Measurements from ENCODE around the gene SLC4A2. TPM values are rescaled to one million over a fixed set of nuclear protein-coding genes. Genes with fewer than 3 reads are reported as not detected.

Gene SLC4A2
- total RNA-seq, 2 experiments from 2014 or later = 64.2 to 86.0 TPM

DNA sequence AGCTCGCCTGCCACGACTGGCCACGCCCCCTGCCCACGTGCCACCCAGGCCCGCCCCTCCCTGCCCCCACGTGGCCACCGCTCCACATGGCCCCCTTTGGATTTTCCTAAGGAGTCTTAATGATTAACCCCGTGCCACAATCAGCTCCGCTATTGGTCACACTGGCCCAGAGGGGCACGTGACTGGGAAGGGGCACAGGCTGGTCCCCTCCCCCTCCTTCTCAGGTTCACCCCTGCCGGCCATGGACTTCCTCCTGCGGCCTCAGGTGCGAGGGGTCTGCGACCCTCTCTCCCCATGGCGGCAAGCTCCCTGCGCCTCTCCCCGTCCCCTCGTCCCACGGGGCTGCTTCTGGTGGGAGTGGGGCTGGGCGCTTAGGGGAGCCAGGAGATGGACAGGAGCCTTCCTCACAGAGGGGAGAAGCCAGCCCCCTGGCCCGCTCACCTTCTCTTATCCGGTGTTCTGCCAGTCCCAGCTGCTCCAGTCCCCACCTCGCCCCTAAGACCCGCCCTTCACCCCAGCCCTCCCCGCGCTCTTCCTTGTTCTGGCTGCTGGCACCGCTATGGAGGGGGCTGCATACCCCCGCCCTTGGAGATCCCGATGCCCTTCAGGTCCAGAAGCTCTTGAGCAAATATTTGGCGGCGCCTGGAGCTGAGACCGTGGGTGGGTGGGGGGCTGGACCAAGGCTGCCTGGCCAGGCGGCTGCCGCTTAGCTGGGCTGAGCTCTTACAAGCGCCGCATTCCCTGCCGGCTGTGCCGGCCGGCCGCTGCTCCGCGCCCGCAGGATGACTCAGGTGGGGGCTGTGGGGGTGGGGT is 3.2 kb downstream of the SLC4A2 start:
- peaks cover 14% of the 10 kb centered on the region; the same call in 1 of the 2 replicates for H3K79me2 ChIP-seq (ENCODE audit: insufficient read depth, low read depth, low read length)

DNA sequence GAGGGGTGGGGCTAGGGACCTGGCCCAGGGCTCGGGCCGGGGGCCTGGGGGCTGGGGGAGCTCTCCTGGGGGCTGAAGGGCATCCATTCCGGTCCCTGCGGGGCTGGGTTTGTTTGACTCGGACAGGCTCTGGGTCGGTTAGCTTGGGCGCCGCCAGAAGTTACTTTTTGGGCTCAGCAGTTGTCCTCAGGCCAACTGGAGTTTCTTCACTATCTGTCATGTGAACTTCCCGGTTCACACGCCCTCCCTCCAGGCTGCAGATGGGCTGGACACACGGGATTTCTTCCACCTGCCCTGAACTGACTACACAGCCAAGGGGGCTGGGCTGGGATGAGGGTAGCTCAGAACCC is 3.8 kb downstream of the SLC4A2 start:
- no TSS peak for BruUV-seq (replicated peaks)
- Histone ChIP-seq H3K4me1 (ENCODE audit: insufficient read depth, low read length, poor library complexity, severe bottlenecking) (peaks cover 26% of the 10 kb centered on the region), H3K27ac (ENCODE audit: low read depth, low read length, poor library complexity, severe bottlenecking) (no peak overlapping the region), H3K4me2 (ENCODE audit: low read length) (no peak overlapping the region), H3K9me2 (ENCODE audit: insufficient read depth, low read length) (no peaks in the 10 kb centered on the region), H2AFZ (ENCODE audit: low read length) (no peak overlapping the region), H3K36me3 (ENCODE audit: insufficient read depth, low read length) (peaks cover 39% of the 10 kb centered on the region), H3K79me2 (ENCODE audit: insufficient read depth, low read depth, low read length) (peaks cover 14% of the 10 kb centered on the region; the same call in 1 of the 2 replicates), H4K20me1 (ENCODE audit: insufficient read depth, low read length) (no peaks in the 10 kb centered on the region), H3K4me3 (ENCODE audit: low read depth, low read length, poor library complexity, severe bottlenecking) (no peak overlapping the region), H3K9me3 (ENCODE audit: low read length) (no peaks in the 10 kb centered on the region)
- ChIA-PET POLR2A (no interaction called here), CTCF (ENCODE audit: unreplicated experiment) (no interaction called here)
- intact Hi-C loops (cut with micrococcal nuclease; ENCODE audit: unreplicated experiment) = no loop called here
- DNase-seq (ENCODE audit: low spot score) = no peak
- TF ChIP-seq EZH2phosphoT487 (IDR thresholded peaks at IDR 0.05; ENCODE audit: borderline replicate concordance, low read depth, low read length) = no peak
- TF ChIP-seq, protein P1, sequence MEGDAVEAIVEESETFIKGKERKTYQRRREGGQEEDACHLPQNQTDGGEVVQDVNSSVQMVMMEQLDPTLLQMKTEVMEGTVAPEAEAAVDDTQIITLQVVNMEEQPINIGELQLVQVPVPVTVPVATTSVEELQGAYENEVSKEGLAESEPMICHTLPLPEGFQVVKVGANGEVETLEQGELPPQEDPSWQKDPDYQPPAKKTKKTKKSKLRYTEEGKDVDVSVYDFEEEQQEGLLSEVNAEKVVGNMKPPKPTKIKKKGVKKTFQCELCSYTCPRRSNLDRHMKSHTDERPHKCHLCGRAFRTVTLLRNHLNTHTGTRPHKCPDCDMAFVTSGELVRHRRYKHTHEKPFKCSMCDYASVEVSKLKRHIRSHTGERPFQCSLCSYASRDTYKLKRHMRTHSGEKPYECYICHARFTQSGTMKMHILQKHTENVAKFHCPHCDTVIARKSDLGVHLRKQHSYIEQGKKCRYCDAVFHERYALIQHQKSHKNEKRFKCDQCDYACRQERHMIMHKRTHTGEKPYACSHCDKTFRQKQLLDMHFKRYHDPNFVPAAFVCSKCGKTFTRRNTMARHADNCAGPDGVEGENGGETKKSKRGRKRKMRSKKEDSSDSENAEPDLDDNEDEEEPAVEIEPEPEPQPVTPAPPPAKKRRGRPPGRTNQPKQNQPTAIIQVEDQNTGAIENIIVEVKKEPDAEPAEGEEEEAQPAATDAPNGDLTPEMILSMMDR (conservative IDR thresholded peaks at IDR 0.05; ENCODE audit: low read length) = no peak

More for the DNA sequence above, 3.2 kb downstream of the SLC4A2 start:
- Histone ChIP-seq H2AFZ (ENCODE audit: low read length) (no peak overlapping the region), H3K4me3 (ENCODE audit: low read depth, low read length, poor library complexity, severe bottlenecking) (no peak overlapping the region), H3K9me2 (ENCODE audit: insufficient read depth, low read length) (no peaks in the 10 kb centered on the region), H3K27ac (ENCODE audit: low read depth, low read length, poor library complexity, severe bottlenecking) (no peak overlapping the region), H3K36me3 (ENCODE audit: insufficient read depth, low read length) (peaks cover 33% of the 10 kb centered on the region), H3K9me3 (ENCODE audit: low read length) (no peaks in the 10 kb centered on the region), H3K4me2 (ENCODE audit: low read length) (no peak overlapping the region), H3K4me1 (ENCODE audit: insufficient read depth, low read length, poor library complexity, severe bottlenecking) (peaks cover 26% of the 10 kb centered on the region), H4K20me1 (ENCODE audit: insufficient read depth, low read length) (no peaks in the 10 kb centered on the region)
- TF ChIP-seq, protein P1 (conservative IDR thresholded peaks at IDR 0.05; ENCODE audit: low read length) = no peak
- no peak for TF ChIP-seq EZH2phosphoT487 (IDR thresholded peaks at IDR 0.05; ENCODE audit: borderline replicate concordance, low read depth, low read length)
- no peak for DNase-seq (ENCODE audit: low spot score)
- ChIA-PET CTCF (ENCODE audit: unreplicated experiment) (interaction anchor here (0.6 kb wide), 2 partner anchors 18 to 62 kb away, joined by 3 read pairs; partner anchors contain the start of gene FASTK), POLR2A (no interaction called here)
- BruUV-seq (replicated peaks) = no TSS peak
- intact Hi-C loops (cut with micrococcal nuclease; ENCODE audit: unreplicated experiment) = no loop called here

DNA sequence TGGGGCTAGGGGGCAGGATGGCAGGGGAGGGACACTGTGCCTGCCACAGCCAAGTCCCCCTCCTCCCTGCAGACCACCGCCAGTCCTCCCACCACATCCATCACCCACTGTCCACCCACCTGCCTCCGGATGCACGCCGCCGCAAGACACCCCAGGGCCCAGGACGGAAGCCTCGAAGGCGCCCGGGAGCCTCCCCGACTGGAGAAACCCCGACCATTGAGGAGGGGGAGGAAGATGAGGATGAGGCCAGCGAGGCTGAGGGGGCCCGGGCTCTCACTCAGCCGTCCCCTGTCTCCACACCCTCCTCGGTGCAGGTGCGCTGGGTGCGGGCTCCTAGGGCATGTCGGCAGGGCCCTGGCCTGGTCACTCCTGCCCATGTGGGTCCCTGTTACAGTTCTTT is 5.1 kb downstream of the SLC4A2 start:
- CTCF ChIA-PET (ENCODE audit: unreplicated experiment) = no interaction called here
- TF ChIP-seq, protein P1 (conservative IDR thresholded peaks at IDR 0.05; ENCODE audit: low read length) = no peak
- no peak for TF ChIP-seq EZH2phosphoT487 (IDR thresholded peaks at IDR 0.05; ENCODE audit: borderline replicate concordance, low read depth, low read length)

More for the DNA sequence above, 5.1 kb downstream of the SLC4A2 start:
- Histone ChIP-seq H3K27ac (ENCODE audit: low read depth, low read length, poor library complexity, severe bottlenecking) (no peak overlapping the region), H3K4me2 (ENCODE audit: low read length) (no peak overlapping the region), H3K4me3 (ENCODE audit: low read depth, low read length, poor library complexity, severe bottlenecking) (no peak overlapping the region), H3K4me1 (ENCODE audit: insufficient read depth, low read length, poor library complexity, severe bottlenecking) (peaks cover 16% of the 10 kb centered on the region), H3K36me3 (ENCODE audit: insufficient read depth, low read length) (peaks cover 46% of the 10 kb centered on the region), H4K20me1 (ENCODE audit: insufficient read depth, low read length) (no peaks in the 10 kb centered on the region), H3K79me2 (ENCODE audit: insufficient read depth, low read depth, low read length) (peaks cover 14% of the 10 kb centered on the region; the same call in 1 of the 2 replicates), H2AFZ (ENCODE audit: low read length) (no peak overlapping the region), H3K9me2 (ENCODE audit: insufficient read depth, low read length) (no peaks in the 10 kb centered on the region), H3K9me3 (ENCODE audit: low read length) (no peaks in the 10 kb centered on the region)
- intact Hi-C loops (cut with micrococcal nuclease; ENCODE audit: unreplicated experiment) = no loop called here
- no peak for DNase-seq (ENCODE audit: low spot score)
- no TSS peak for BruUV-seq (replicated peaks)
- POLR2A ChIA-PET = no interaction called here

All from OCI-LY7 (cell line).